Measurements from ENCODE around the gene UBE2B. TPM values are rescaled to one million over a fixed set of nuclear protein-coding genes. Genes with fewer than 3 reads are reported as not detected.

Gene UBE2B
- total RNA-seq, 1 experiment from 2014 or later, result 39.7 TPM

- ChIA-PET CTCF (no interaction called here), POLR2A (no interaction called here)
- Mint-ChIP-seq H3K4me3 (no peak overlapping the region), H3K27ac (no peak overlapping the region), H3K27me3 (ENCODE audit: low read depth) (no peaks in the 10 kb centered on the region), H3K9me3 (peaks cover 8% of the 10 kb centered on the region; the same call in 1 of the 2 replicates), H3K4me1 (peaks cover 28% of the 10 kb centered on the region), H3K36me3 (no peaks in the 10 kb centered on the region; the same call in 1 of the 2 replicates)
- no peak for ATAC-seq
- TF ChIP-seq SMAD4 (CRISPR knock-in tag; IDR thresholded peaks at IDR 0.05), result no peak
- no peak for TF ChIP-seq ESRRA (CRISPR knock-in tag; IDR thresholded peaks at IDR 0.05; ENCODE audit: borderline replicate concordance)
- TF ChIP-seq EMX1 (CRISPR knock-in tag; IDR thresholded peaks at IDR 0.05), result no peak
- TF ChIP-seq NR3C1 (CRISPR knock-in tag; conservative IDR thresholded peaks at IDR 0.05; ENCODE audit: low read depth), result no peak
- TF ChIP-seq ZNF281 (CRISPR knock-in tag; IDR thresholded peaks at IDR 0.05), result no peak
- DNase-seq (ENCODE audit: low spot score), result no peak
These were observed 52.0 kb downstream of the UBE2B start for GRCh38 chr5:134423376-134423775.

- Mint-ChIP-seq H3K4me1 (peaks cover 48% of the 10 kb centered on the region), H3K4me3 (no peak overlapping the region), H3K27me3 (ENCODE audit: low read depth) (no peaks in the 10 kb centered on the region), H3K27ac (peak overlapping the region; percentile 76), H3K9me3 (no peaks in the 10 kb centered on the region), H3K36me3 (no peaks in the 10 kb centered on the region; the same call in 1 of the 2 replicates)
- ATAC-seq (no peak), DNase-seq (ENCODE audit: low spot score) (no peak)
- POLR2A ChIA-PET, result interaction anchor here (0.5 to 4.6 kb wide), 5 partner anchors 9 to 479 kb away, joined by 3 to 32 read pairs (median 4); partner anchors contain the start of genes CDKN2AIPNL, JADE2 and PCBD2
- CTCF ChIA-PET, result interaction anchor here (1.1 to 3.8 kb wide), 4 partner anchors 12 to 101 kb away, joined by 3 to 25 read pairs (median 4); partner anchors contain the start of gene CDKN2AIPNL
- TF ChIP-seq ATF1 (CRISPR knock-in tag; IDR thresholded peaks at IDR 0.05) (no peak), CREB1 (CRISPR knock-in tag; IDR thresholded peaks at IDR 0.05) (no peak), TCF7 (CRISPR knock-in tag; IDR thresholded peaks at IDR 0.05; ENCODE audit: low read depth) (no peak), ERG (CRISPR knock-in tag; IDR thresholded peaks at IDR 0.05) (no peak), ZNF671 (CRISPR knock-in tag; IDR thresholded peaks at IDR 0.05) (no peak), HMGA2 (CRISPR knock-in tag; IDR thresholded peaks at IDR 0.05) (no peak), FOXK1 (CRISPR knock-in tag; IDR thresholded peaks at IDR 0.05) (no peak)
These were observed 55.0 kb downstream of the UBE2B start for GRCh38 chr5:134426361-134426760.

- TF ChIP-seq FOXP4 (CRISPR knock-in tag; IDR thresholded peaks at IDR 0.05), result peak; percentile 94; the same call in 1 of the 2 replicates
- TF ChIP-seq NFE2L1 (CRISPR knock-in tag; IDR thresholded peaks at IDR 0.05), result no peak
- TF ChIP-seq SMAD3 (CRISPR knock-in tag; IDR thresholded peaks at IDR 0.05; ENCODE audit: borderline replicate concordance), result no peak
- peak; percentile 98 for TF ChIP-seq ZNF121 (CRISPR knock-in tag; IDR thresholded peaks at IDR 0.05)
- no peak for TF ChIP-seq ESRRA (CRISPR knock-in tag; IDR thresholded peaks at IDR 0.05; ENCODE audit: borderline replicate concordance)
- no peak for TF ChIP-seq ZNF281 (CRISPR knock-in tag; IDR thresholded peaks at IDR 0.05)
- 0 out of 2 replicates have a peak, but pooled peaks have one; percentile 62 for TF ChIP-seq GTF2I (CRISPR knock-in tag; conservative IDR thresholded peaks at IDR 0.05)
- TF ChIP-seq FOXP1 (CRISPR knock-in tag; IDR thresholded peaks at IDR 0.05; ENCODE audit: borderline replicate concordance), result peak; percentile 98
- TF ChIP-seq ZNF671 (CRISPR knock-in tag; IDR thresholded peaks at IDR 0.05), result no peak
- TF ChIP-seq SP1 (CRISPR knock-in tag; conservative IDR thresholded peaks at IDR 0.05), result no peak
- no peak for TF ChIP-seq GRHL2 (CRISPR knock-in tag; IDR thresholded peaks at IDR 0.05; ENCODE audit: insufficient replicate concordance, severe bottlenecking)
- H3K36me3 Mint-ChIP-seq, result peaks cover 2% of the 10 kb centered on the region; the same call in 1 of the 2 replicates
- ATAC-seq, result peak; percentile 74
- peak; percentile 29 for DNase-seq (ENCODE audit: low spot score)
- ChIA-PET CTCF (interaction anchor here (0.7 to 3.8 kb wide), 10 partner anchors 13 to 160 kb away, joined by 3 to 25 read pairs (median 6); partner anchors contain the start of gene CDKN2AIPNL), POLR2A (interaction anchor here (0.5 to 4.6 kb wide), 14 partner anchors 15 to 117 kb away, joined by 3 to 32 read pairs (median 4); partner anchors contain the start of genes CDKN2AIPNL and JADE2)
- H3K4me3 Mint-ChIP-seq, result peak overlapping the region; percentile 75
- H3K9me3 Mint-ChIP-seq, result no peaks in the 10 kb centered on the region
- H3K27me3 Mint-ChIP-seq (ENCODE audit: low read depth), result no peaks in the 10 kb centered on the region
- peak overlapping the region; percentile 99 for H3K27ac Mint-ChIP-seq
- H3K4me1 Mint-ChIP-seq, result peaks cover 55% of the 10 kb centered on the region
These were observed 56.2 kb downstream of the UBE2B start for GRCh38 chr5:134427540-134428041.
